Stimulated activated CD4-positive, alpha-beta T cell treated with anti-CD3 and anti-CD28 coated beads, Interleukin-15, amount 100 ng/mL, for 24 hours (primary cell): ENCODE measurements around the gene HERC4.
A peak's percentile ranks its signal among the peaks of the same experiment; 100 is the strongest.
"Not testable (repeated sequence)": the region's sequence is repeated elsewhere in the genome, so short reads cannot be mapped to it uniquely, and the experiment has no call there.

Experiments
- DNase-seq: peaks from one replicate; pipeline ENCODE4 v3.0.0-alpha.2; 2020

The HERC4 gene

GRCh38 chr10:67955614-67956013, 119.5 kb downstream of the HERC4 start:
- no peak for DNase-seq

DNA sequence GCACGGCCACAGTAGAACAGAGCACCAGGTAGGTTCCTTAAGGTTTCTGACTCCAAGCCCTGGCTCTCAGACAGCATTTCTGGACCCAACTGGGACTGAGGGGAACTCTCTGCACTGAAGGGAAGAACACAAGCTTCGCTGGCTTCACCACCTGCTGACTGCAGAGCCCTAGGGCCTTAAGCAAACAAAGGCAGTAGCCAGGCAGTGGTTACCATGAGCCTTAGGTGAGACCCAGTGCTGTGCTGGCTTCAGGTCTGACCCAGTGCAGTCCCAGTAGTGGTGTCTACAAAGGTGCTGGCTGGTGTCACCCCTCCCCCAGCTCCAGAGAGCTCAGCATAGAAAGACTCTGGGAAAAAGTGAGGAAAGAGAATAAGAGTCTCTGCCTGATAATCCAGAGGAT, 131.2 kb downstream of the HERC4 start:
- DNase-seq, result no peak

- DNase-seq, result no peak
Measured at GRCh38 chr10:67936416-67936815, 138.7 kb downstream of the HERC4 start.

DNA sequence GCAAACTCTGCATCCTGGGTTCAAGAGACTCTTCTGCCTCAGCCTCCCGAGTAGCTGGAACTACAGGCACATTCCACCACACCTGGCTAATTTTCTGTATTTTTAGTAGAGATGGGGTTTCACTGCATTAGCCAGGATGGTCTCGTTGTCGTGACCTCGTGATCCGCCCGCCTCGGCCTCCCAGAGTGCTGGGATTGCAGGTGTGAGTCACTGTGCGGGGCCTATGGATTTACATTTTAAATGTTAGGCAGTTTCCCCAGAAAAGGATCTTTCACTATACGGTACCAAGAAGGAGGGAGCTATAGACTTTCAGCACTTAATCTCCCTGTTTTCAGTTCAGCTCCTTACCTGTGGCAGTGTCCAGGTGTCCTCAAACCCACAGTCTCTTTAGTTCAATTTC, 139.9 kb downstream of the HERC4 start:
- DNase-seq, result no peak

- no peak for DNase-seq
Measured at GRCh38 chr10:67934336-67934735, 140.7 kb downstream of the HERC4 start.

- no peak for DNase-seq
Measured at GRCh38 chr10:67933199-67933598, 141.9 kb downstream of the HERC4 start.

GRCh38 chr10:67926951-67927350, 148.1 kb downstream of the HERC4 start:
- no peak for DNase-seq

DNA sequence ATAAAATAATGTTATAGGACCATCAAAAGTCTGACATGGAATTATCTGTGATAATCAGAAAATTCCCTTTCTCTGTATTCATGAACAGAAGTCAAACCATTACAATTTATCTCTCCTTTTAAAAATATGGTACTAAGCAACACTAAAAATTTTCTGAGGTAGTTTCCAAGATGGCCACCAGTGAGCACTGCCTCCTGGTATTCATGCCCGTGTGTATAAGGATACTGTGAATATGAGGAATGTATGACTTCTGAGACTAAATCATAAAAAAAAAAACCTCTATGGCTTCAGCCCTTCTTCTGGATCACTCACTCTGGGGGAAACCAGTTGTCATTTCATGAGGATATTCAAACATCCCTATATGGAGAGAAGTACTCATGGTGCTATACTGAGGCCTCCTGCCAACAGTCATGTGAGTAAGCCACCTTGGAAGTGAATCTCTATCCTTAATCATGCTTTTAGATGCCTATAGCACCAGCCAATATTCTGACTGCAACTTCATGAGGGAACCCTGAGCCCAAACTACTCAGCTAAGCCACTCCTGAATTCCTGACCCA, 149.6 kb downstream of the HERC4 start:
- DNase-seq, result no peak

GRCh38 chr10:67924136-67924535, 150.9 kb downstream of the HERC4 start:
- no peak for DNase-seq

DNA sequence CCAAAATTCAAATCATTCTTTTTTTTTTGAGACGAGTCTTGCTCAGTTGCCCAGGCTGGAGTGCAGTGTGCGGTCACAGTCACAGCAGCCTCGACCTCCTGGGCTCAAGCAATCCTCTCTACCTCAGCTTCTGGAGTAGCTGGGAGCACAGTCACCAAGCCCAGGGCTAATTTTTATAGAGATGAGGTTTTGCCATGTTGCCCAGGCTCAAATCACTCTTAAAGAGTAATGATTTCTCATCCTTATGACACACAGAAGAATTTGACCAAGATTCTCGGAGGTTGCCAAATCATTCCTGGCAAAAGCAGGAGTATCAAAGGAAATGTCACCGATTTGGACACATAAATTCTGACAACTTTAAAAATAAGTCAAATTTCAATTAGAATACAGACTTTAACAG, 151.5 kb downstream of the HERC4 start:
- DNase-seq, result no peak

DNA sequence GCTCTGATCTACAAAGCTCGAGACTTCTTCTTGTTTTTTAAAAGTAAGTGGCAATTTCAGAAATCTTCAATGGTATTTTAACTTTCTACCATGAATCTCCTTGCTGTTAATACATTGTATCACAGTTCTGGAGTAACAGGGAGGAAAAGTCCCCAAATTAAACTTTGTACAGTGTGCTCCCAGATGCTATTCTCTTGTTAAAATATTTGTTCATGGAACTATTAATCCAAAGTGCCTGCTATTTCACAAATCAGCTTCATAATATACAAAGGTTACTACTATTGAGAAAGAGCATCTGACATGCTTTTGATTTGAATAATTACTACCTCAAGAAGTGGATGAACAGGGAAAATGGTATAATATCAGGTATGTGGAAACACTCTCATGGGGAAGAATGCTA, 154.0 kb downstream of the HERC4 start:
- DNase-seq, result no peak

DNA sequence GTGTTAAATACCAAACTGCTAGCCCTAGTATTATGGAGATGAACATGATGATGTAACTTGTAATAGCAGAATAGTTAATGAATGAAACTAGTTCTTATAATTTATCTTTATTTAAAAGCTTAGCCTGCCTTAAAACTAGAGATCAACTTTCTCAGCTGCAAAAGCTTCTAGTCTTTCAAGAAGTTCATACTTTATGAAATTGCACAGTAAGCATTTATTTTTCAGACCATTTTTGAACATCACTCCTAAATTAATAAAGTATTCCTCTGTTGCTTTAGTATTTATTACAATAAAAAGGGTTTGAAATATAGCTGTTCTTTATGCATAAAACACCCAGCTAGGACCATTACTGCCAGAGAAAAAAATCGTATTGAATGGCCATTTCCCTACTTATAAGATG, 157.4 kb downstream of the HERC4 start:
- no peak for DNase-seq

GRCh38 chr10:67917169-67917568, 157.9 kb downstream of the HERC4 start:
- DNase-seq, result no peak

DNA sequence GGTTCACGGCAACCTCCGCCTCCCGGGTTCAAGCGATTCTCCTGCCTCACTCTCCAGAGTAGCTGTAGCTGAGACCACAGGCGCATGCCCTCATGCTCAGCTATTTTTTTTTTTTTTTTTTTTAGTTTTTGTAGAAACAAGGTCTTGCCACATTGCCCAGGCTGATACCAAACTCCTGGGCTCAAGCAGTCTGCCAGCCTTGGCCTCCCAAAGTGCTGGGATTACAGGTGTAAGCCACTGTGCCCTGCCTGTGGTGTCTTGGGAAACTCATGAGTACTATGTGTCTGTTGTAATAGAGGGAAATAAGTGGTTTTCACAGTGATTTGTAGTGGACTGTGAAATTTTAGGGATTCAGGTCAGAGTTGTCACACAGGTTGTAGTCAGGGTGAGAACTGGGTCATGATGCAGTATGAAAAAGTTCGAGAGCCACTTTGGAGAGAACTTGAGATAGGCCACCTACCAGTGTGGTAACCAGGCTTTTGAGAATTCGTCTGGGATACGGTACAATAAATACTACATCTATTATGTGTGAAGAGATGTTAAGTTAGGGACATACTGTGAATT, 160.2 kb downstream of the HERC4 start:
- DNase-seq, result no peak

- no peak for DNase-seq
Measured at GRCh38 chr10:67912331-67912946, 162.6 kb downstream of the HERC4 start.

- DNase-seq, result no peak
Measured at GRCh38 chr10:67903581-67903980, 171.5 kb downstream of the HERC4 start.

GRCh38 chr10:67893637-67894036, 181.4 kb downstream of the HERC4 start:
- DNase-seq, result no peak

- peak; percentile 87 for DNase-seq
Measured at GRCh38 chr10:67884842-67885670, 190.0 kb downstream of the HERC4 start.

DNA sequence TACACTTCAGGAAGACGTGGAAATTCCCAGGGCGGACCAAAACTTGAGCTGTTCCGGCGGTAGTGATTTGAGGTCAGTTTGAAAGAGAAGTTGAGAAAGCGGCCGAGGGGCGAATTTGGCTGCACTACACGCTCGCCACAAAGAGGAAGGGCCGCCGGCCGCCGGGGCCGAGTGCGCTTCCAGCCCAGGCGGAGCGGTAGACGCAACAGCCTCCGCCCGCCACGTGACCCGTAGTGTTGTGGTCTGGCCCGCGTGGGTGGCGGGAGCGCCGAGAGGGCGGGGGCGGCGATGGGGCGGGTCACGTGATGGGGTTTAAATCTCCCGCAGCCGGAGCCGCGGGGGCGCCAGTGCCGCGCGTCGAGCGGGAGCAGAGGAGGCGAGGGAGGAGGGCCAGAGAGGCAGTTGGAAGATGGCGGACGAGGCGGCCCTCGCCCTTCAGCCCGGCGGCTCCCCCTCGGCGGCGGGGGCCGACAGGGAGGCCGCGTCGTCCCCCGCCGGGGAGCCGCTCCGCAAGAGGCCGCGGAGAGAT, 190.7 kb downstream of the HERC4 start, which contains the start of gene SIRT1:
Gene SIRT1, plus strand, starts transcription at position 344 of the 529 bp plus-strand sequence. Its CDS starts 66 bp downstream, at position 410.
- peak; percentile 95 for DNase-seq

DNA sequence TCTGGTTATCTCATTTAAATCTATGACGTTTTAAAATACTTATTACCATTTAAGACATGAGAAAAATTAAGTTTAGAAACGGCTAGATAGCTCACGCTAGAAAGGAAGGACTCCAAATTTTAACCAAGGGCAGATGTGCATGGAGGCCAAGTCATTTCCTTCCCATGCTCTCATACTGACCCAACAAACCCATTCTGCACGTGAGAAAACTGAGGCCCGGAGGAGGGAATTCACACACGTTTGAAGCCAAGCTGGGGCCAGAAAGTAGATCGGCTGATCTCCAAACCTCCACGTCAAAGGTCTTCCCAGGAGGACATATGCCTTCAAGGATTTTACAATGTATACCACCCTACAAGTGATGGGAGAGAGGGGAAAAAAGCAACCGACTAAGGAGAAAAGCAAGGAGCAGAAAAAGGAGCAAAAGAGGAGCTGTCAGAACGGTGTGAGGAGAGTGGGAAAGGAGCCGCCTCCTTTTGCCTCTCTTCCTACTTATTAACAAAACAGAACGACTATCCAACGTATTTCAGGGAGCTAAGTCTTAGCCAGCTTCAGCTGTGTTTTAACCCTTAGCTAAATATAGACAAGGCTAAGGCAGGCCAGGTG, 191.3 kb downstream of the HERC4 start:
- no peak for DNase-seq

- DNase-seq, result no peak
Measured at GRCh38 chr10:67878133-67878532, 196.9 kb downstream of the HERC4 start.

- not testable (repeated sequence) for DNase-seq
Measured at GRCh38 chr10:67877421-67877820, 197.7 kb downstream of the HERC4 start.
